ENCODE data around the gene R3HDML. TPM values are rescaled to one million over a fixed set of nuclear protein-coding genes. Genes with fewer than 3 reads are reported as not detected.
A peak's percentile ranks its signal among the peaks of the same experiment; 100 is the strongest.

The R3HDML gene
- total and polyA plus RNA-seq, 2 of the 13 experiments (the other 11 are each of a cell fraction or from before 2014, with no cell fraction given), result not detected

DNA sequence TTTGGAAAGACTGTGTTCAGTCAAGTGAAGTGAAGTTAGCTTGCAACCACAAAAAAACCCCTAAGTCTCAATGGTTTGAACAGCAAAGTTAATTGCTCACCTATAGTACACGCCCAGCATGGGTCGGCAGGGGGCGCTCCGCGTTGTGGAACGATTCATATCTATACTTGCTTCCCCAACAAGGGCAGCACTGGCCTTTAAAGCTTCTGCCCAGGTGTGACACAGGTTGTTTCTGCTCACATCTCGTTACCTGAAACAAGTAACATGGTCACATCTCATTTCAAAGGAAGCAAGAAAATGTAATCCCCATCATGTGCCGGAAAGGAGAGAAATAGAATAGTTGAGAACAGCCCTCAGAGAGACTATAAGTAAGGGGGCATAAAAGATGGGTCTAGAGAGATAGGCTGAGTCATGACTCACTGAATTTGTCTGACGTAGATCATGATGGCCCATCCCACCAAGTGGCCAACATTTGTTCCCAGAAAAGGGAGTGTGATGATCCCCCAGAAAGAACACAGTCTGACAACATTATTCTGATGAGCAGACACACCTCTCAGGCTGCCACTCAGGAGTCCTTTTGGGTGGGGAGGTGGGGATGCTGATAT, 47.7 kb downstream of the R3HDML start (continued):
- no peak for TF ChIP-seq KLF16 (CRISPR knock-in tag; IDR thresholded peaks at IDR 0.05)
- TF ChIP-seq FOXK1 (CRISPR knock-in tag; IDR thresholded peaks at IDR 0.05; ENCODE audit: borderline replicate concordance, low read depth), result peak; percentile 24; the same call in 1 of the 2 replicates
- TF ChIP-seq BHLHE40 (IDR thresholded peaks at IDR 0.05; ENCODE audit: low read length), result peak; percentile 27; the same call in 1 of the 2 replicates
- no peak for TF ChIP-seq AGO1 (IDR thresholded peaks at IDR 0.05; ENCODE audit: low read depth, low read length, poor library complexity, severe bottlenecking)
- TF ChIP-seq, protein P1, sequence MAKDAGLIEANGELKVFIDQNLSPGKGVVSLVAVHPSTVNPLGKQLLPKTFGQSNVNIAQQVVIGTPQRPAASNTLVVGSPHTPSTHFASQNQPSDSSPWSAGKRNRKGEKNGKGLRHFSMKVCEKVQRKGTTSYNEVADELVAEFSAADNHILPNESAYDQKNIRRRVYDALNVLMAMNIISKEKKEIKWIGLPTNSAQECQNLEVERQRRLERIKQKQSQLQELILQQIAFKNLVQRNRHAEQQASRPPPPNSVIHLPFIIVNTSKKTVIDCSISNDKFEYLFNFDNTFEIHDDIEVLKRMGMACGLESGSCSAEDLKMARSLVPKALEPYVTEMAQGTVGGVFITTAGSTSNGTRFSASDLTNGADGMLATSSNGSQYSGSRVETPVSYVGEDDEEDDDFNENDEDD (CRISPR knock-in tag; IDR thresholded peaks at IDR 0.05; ENCODE audit: borderline replicate concordance), result no peak
- TF ChIP-seq ZFP36 (IDR thresholded peaks at IDR 0.05; ENCODE audit: borderline replicate concordance, low read depth, low read length, partially characterized antibody), result no peak
- TF ChIP-seq ATF7-NPFF (CRISPR knock-in tag; IDR thresholded peaks at IDR 0.05; ENCODE audit: low read depth), result no peak
- no peak for TF ChIP-seq ZNF570 (CRISPR knock-in tag; IDR thresholded peaks at IDR 0.05; ENCODE audit: borderline replicate concordance)
- TF ChIP-seq FOXC1 (CRISPR knock-in tag; IDR thresholded peaks at IDR 0.05; ENCODE audit: borderline replicate concordance), result peak; percentile 65; the same call in 1 of the 2 replicates
- no peak for TF ChIP-seq NCOA5 (CRISPR knock-in tag; IDR thresholded peaks at IDR 0.05)
- TF ChIP-seq, protein P2, sequence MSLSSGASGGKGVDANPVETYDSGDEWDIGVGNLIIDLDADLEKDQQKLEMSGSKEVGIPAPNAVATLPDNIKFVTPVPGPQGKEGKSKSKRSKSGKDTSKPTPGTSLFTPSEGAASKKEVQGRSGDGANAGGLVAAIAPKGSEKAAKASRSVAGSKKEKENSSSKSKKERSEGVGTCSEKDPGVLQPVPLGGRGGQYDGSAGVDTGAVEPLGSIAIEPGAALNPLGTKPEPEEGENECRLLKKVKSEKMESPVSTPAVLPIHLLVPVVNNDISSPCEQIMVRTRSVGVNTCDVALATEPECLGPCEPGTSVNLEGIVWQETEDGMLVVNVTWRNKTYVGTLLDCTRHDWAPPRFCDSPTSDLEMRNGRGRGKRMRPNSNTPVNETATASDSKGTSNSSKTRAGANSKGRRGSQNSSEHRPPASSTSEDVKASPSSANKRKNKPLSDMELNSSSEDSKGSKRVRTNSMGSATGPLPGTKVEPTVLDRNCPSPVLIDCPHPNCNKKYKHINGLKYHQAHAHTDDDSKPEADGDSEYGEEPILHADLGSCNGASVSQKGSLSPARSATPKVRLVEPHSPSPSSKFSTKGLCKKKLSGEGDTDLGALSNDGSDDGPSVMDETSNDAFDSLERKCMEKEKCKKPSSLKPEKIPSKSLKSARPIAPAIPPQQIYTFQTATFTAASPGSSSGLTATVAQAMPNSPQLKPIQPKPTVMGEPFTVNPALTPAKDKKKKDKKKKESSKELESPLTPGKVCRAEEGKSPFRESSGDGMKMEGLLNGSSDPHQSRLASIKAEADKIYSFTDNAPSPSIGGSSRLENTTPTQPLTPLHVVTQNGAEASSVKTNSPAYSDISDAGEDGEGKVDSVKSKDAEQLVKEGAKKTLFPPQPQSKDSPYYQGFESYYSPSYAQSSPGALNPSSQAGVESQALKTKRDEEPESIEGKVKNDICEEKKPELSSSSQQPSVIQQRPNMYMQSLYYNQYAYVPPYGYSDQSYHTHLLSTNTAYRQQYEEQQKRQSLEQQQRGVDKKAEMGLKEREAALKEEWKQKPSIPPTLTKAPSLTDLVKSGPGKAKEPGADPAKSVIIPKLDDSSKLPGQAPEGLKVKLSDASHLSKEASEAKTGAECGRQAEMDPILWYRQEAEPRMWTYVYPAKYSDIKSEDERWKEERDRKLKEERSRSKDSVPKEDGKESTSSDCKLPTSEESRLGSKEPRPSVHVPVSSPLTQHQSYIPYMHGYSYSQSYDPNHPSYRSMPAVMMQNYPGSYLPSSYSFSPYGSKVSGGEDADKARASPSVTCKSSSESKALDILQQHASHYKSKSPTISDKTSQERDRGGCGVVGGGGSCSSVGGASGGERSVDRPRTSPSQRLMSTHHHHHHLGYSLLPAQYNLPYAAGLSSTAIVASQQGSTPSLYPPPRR (CRISPR knock-in tag; IDR thresholded peaks at IDR 0.05; ENCODE audit: borderline replicate concordance), result no peak
- peak; percentile 92 for TF ChIP-seq STAG1 (CRISPR knock-in tag; IDR thresholded peaks at IDR 0.05)
- TF ChIP-seq ZNF790 (CRISPR knock-in tag; IDR thresholded peaks at IDR 0.05; ENCODE audit: borderline replicate concordance), result no peak
- TF ChIP-seq, protein P3, sequence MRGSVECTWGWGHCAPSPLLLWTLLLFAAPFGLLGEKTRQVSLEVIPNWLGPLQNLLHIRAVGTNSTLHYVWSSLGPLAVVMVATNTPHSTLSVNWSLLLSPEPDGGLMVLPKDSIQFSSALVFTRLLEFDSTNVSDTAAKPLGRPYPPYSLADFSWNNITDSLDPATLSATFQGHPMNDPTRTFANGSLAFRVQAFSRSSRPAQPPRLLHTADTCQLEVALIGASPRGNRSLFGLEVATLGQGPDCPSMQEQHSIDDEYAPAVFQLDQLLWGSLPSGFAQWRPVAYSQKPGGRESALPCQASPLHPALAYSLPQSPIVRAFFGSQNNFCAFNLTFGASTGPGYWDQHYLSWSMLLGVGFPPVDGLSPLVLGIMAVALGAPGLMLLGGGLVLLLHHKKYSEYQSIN (CRISPR knock-in tag; IDR thresholded peaks at IDR 0.05; ENCODE audit: borderline replicate concordance), result no peak
- peak; percentile 31 for TF ChIP-seq JARID2 (CRISPR knock-in tag; IDR thresholded peaks at IDR 0.05; ENCODE audit: insufficient replicate concordance)
- no peak for TF ChIP-seq ZNF678 (CRISPR knock-in tag; IDR thresholded peaks at IDR 0.05)
- TF ChIP-seq ARNT2 (CRISPR knock-in tag; IDR thresholded peaks at IDR 0.05; ENCODE audit: low read depth), result 0 out of 2 replicates have a peak, but pooled peaks have one; percentile 49
- peak; percentile 96 for TF ChIP-seq ZNF232 (CRISPR knock-in tag; IDR thresholded peaks at IDR 0.05; ENCODE audit: borderline replicate concordance)
- TF ChIP-seq TCF12 (IDR thresholded peaks at IDR 0.05), result 0 out of 2 replicates have a peak, but pooled peaks have one; percentile 76
- no peak for TF ChIP-seq TCF12 (CRISPR knock-in tag; IDR thresholded peaks at IDR 0.05)
- TF ChIP-seq IKZF5 (CRISPR knock-in tag; IDR thresholded peaks at IDR 0.05), result no peak
- no peak for TF ChIP-seq DNMT1 (CRISPR knock-in tag; IDR thresholded peaks at IDR 0.05)

Measured in HepG2 (cell line).